A172 (cell line): Measurements from ENCODE around the gene CAPN3. TPM values are rescaled to one million over a fixed set of nuclear protein-coding genes. Genes with fewer than 3 reads are reported as not detected.

Source experiments
- DNase-seq: peaks from one replicate; pipeline ENCODE4 v3.0.0-alpha.2; 2015; ENCODE audit warnings: low spot score
- total RNA-seq: library from RNA; depleted of rRNA; stranded (reverse); fragments of >200 nt; shearing (Covaris generic); gene quantifications from 2 replicates; pipeline ENCODE4 v1.2.3, GENCODE V29; 2014

The CAPN3 gene
- total RNA-seq, 1 experiment from 2014 or later: not detected

DNA sequence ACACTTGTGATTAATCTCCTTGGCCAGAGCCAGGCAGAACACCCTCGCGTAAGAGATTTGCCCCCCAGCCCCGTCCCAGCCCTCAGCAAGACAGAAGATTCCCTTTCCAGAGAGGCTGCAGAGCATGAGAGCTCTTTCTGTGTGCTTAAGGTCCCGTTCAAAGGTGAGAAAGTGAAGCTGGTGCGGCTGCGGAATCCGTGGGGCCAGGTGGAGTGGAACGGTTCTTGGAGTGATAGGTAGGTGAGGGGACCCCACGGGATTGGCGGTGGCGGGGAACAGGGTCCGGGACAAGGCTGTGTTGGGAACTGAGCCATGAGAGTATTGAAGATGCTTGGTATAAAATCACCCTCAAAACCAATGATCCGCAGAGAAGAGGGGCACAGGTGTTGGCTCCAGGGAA is 34.8 kb downstream of the CAPN3 start:
- DNase-seq: no peak

DNA sequence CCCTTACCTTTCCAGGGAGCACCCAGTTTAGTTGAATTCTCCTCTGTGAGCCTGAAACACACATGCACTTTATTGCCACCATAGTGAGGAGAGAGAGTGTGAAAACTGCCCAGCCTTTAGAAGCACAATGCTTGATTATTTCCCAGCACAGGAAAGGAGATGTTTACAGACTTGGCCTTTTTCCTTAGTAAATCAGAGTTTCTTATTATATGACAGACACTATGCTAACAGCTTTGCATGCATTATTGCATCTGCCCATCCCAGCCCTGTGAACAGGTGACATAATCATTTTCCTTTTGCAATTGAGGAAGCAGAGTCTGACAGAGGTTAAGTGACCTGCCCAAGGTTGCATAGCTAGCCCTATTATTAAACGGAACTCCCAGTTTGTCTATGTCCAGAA is 36.5 kb downstream of the CAPN3 start:
- DNase-seq: no peak

GRCh38 chr15:42401544-42402454 is 42.5 kb downstream of the CAPN3 start:
- DNase-seq: peak; percentile 25

GRCh38 chr15:42402455-42403205 is 43.3 kb downstream of the CAPN3 start:
- DNase-seq: no peak

DNA sequence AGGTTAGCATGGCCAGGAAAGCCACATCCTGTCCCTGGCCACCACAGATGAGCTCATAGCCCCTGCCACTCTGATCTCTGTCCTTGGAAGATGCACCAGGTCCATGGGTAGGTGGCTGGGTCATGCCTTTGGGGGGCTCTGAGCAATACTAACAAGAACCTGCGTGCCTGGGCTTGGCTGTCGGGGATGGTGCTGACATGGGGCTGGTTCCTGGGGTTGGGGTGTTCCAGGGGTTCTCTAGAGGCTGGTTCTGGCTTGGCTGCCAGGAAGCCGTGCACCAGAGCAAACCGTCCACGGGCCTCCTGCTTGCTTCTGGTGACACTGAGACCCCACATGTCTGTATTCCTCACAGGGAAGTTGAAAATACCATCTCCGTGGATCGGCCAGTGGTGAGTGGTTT is 44.1 kb downstream of the CAPN3 start:
- DNase-seq: no peak

DNA sequence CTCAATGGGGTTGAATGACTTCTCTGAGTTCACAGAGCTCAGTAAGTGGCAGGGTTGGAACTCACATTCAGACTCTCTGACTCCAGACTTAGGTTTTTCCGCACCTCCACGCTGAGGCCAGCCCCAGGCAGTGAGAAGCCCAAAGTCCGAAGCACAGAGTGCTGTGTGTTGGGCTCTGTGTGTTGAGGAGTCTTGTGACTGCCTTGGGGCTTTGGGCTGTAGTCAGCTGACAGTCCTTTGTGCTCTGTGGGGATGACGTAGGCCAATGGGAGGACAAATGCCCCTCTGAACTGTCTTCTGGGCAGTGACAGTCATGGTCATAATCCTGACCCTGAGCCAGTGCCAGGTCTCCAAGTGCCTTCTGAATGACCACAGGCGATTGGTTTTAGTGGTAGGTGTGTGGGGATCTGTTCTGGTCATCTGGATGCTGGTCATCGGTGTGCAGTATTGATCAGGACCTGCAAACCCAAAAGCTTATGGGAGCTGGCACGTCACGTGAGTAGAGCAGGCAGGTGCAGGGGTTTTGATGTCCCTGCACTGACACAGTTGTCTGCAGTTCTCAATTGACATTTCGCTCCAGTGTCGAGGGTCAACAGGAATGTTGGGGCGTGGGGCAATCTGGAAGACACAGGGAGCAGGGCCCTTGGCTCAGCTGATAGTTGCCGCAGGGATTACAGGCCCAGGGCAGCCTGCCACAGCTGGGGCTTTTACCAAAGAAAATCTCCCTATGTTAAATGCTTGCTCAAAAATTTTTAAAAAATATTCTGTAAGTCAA is 45.3 kb downstream of the CAPN3 start:
- DNase-seq: no peak

- DNase-seq: no peak
These were observed 46.7 kb downstream of the CAPN3 start for GRCh38 chr15:42405863-42406482.

- no peak for DNase-seq
These were observed 48.9 kb downstream of the CAPN3 start for GRCh38 chr15:42408178-42408577.

DNA sequence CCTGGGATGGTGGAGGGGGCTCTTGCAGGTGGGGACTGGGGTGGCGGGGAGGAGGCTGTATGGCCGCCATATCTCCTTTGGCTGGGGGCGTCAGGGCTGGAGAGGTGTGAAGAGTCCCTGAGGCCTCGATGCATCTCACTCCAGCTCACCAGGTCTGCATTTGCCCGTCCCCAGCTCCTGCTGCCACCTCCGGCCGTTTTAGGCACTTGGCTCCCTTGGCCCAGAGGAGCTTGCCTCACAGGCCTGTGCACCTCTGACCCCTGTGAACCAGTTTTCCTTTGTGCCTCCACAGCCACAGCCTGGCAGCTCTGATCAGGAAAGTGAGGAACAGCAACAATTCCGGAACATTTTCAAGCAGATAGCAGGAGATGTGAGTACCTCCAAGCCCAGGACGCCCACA is 49.7 kb downstream of the CAPN3 start:
- no peak for DNase-seq

DNA sequence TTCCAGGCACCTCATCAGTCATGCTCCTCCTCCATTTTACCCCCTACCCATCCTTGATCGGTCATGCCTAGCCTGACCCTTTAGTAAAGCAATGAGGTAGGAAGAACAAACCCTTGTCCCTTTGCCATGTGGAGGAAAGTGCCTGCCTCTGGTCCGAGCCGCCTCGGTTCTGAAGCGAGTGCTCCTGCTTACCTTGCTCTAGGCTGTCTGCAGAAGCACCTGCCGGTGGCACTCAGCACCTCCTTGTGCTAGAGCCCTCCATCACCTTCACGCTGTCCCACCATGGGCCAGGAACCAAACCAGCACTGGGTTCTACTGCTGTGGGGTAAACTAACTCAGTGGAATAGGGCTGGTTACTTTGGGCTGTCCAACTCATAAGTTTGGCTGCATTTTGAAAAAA is 52.6 kb downstream of the CAPN3 start:
- DNase-seq: no peak

- peak; percentile 31 for DNase-seq
These were observed 54.6 kb downstream of the CAPN3 start for GRCh38 chr15:42413920-42414319.

GRCh38 chr15:42419369-42419768 is 60.1 kb downstream of the CAPN3 start:
- DNase-seq: no peak

DNA sequence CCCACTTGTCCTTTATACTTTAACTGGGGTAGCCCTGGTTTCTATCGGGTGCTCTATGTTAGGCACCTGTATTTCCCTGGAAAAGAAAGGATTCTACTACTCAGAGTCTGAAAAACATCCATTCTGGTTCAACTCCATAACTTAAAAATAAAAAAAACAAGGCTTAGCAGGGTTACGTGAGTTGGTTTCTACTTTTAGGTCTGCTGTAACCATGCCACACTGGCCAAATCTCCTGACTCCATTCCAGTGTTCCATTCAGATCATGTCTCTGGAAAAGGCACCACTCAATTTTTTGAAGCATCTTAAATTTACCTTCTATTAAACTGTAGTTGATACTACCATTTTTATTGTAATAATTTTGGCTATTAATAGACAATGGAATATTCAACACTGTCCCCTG is 62.1 kb downstream of the CAPN3 start:
- DNase-seq: no peak

GRCh38 chr15:42427429-42428223 is 68.3 kb downstream of the CAPN3 start:
- DNase-seq: no peak

DNA sequence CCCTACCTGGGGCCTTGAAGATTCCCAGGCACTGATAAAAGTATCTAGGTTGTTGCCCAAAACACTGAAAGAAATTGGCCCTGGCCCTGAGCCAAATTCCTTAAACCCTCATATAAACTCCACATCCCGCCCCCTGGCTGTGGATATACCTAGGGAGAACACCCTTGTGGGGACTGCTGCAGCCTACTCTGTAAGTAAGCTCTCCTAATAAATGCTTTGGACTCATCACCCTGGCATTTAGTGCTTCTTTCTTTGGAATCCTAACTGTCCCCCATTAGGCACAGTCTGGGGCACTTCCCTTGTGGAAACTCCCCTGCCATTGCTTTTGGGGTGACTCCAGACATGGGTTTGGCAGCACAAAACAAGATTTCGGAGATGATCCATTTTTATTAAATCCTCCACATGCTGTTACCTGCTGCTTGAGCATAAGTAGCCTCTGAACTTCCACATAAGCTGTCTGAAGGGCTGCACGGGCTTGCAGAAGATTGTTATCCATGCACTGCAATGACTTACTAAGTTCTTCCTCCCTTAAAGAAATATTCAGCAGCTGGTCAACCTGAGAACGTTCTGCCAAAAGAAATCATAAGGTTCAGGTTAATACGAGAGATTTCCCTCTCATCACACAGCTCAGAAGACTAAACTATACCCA is 85.2 kb downstream of the CAPN3 start:
- DNase-seq: peak; percentile 13

GRCh38 chr15:42445551-42445950 is 86.2 kb downstream of the CAPN3 start:
- no peak for DNase-seq

DNA sequence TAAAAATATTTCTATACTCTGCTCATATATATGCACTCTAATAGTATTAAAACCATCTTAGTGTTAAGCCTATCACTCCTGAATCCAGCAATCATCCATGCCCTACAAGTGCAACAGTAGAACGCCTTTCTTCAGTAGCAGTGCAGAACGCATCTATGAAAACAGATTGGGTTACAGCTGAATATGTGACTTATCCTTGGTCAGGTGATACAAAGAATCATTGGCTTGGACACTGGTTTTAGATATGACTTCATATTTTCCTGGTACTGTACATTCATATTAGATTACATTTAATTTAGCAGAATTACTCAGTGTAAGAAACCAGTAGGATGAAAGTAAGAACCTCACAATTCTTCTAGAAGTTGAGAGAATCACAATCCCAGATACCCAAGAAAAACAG is 88.3 kb downstream of the CAPN3 start:
- DNase-seq: no peak

GRCh38 chr15:42448281-42448680 is 89.0 kb downstream of the CAPN3 start:
- no peak for DNase-seq

DNA sequence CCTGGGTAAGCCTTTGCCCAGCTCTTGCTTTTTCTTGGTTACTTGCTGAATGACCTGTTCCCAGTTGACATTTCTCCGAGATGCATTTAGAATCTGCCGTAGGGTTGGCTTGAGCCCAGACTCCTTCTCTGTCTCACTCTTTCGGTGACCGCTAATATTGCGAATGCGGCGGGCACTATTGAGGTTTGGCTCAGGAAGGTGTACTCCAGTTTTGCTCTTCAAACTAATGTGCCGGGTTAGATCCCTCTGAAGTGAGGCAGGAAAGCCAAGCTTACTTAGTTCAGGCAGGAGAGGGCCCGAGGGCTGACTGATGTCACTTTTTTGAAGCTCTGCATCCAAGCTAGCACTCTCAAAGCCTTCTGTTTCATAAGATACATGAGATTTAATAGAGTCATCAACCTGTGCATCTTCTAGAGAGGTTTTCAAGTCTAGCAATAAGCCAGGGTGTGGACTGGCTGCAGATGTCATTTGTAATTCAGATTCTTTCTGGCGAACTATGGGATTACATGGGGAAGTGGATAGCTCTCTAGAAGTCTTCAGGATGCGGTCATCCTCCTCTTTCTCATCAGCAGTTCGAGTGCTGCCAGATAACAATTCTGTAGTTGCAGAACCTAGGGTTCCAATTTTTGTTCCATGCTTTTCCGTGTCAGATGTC is 90.6 kb downstream of the CAPN3 start:
- no peak for DNase-seq

DNA sequence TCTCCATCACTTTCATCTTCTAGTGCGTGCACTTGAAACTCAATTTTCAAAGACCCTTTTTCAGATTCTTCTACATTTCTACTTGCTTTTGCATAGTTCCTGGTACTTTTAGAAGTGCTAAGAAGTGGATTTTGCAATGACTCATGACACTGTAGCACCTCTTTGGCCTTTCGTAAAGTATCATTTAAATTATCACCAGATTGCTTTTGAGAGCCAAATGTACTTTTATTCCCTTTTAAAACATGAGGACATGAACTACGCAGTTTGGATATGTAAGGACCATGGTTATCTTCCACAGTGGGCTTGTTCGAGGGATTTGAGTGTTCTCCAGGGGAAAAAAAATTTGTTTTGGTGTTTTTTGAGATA is 91.1 kb downstream of the CAPN3 start:
- no peak for DNase-seq
